ENCODE measurements around the gene ITGAD. TPM values are rescaled to one million over a fixed set of nuclear protein-coding genes. Genes with fewer than 3 reads are reported as not detected.

ITGAD gene
- total and polyA plus RNA-seq, 2 donors (not counting 3 experiments of a cell fraction or from before 2014, with no cell fraction given), result not detected

DNA sequence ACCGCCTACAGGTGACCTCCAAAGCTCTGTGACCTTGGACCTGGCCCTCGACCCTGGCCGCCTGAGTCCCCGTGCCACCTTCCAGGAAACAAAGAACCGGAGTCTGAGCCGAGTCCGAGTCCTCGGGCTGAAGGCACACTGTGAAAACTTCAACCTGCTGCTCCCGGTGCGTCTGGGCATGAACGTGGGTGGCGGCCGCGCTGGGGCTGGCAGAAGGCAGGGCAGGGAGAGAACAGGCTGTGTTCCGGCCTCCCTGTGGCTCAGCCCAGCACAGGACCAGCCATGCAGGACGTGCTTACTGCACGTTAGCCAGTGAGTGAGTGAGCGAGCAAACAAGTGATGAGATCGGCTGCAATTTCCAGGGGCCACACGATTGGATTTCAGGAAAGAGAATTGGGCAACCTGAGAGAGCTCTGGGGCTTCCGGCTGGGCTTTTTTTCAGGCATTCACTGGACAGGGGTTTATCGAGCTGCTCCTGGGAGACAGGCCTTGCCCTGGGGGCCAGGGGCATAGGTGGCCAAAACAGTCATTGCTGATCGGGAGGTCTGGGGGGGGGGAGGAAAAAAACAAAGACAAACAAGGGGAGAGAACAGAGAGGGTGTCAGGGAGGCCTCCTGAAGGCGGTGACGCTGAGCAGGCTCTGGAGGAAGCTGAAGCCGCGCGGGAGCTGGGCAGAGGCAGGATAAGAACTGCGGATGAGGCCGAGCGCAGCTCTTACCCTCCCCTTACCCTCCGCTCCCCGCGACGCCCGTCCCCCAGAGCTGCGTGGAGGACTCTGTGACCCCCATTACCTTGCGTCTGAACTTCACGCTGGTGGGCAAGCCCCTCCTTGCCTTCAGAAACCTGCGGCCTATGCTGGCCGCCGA, 21.3 kb upstream of the ITGAD start:
- TF ChIP-seq EZH2 (IDR thresholded peaks at IDR 0.05; ENCODE audit: borderline replicate concordance, low read depth, low read length, severe bottlenecking) (no peak), MYC (IDR thresholded peaks at IDR 0.05; ENCODE audit: low read depth, low read length) (no peak), JUN (IDR thresholded peaks at IDR 0.05; ENCODE audit: borderline replicate concordance, insufficient read depth, insufficient read length, low read depth) (no peak), GATA2 (IDR thresholded peaks at IDR 0.05; ENCODE audit: insufficient read depth, insufficient read length, low read depth, low read length) (no peak), POLR2AphosphoS5 (IDR thresholded peaks at IDR 0.05; ENCODE audit: insufficient read depth, low read depth, low read length) (no peak), POLR2A (IDR thresholded peaks at IDR 0.05; ENCODE audit: low read depth, low read length) (no peak), FOS (IDR thresholded peaks at IDR 0.05; ENCODE audit: borderline replicate concordance, insufficient read depth, low read length) (no peak)
- TF ChIP-seq, protein P1, sequence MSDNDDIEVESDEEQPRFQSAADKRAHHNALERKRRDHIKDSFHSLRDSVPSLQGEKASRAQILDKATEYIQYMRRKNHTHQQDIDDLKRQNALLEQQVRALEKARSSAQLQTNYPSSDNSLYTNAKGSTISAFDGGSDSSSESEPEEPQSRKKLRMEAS (IDR thresholded peaks at IDR 0.05; ENCODE audit: insufficient read depth, insufficient read length), result no peak
- TF ChIP-seq, protein P2, sequence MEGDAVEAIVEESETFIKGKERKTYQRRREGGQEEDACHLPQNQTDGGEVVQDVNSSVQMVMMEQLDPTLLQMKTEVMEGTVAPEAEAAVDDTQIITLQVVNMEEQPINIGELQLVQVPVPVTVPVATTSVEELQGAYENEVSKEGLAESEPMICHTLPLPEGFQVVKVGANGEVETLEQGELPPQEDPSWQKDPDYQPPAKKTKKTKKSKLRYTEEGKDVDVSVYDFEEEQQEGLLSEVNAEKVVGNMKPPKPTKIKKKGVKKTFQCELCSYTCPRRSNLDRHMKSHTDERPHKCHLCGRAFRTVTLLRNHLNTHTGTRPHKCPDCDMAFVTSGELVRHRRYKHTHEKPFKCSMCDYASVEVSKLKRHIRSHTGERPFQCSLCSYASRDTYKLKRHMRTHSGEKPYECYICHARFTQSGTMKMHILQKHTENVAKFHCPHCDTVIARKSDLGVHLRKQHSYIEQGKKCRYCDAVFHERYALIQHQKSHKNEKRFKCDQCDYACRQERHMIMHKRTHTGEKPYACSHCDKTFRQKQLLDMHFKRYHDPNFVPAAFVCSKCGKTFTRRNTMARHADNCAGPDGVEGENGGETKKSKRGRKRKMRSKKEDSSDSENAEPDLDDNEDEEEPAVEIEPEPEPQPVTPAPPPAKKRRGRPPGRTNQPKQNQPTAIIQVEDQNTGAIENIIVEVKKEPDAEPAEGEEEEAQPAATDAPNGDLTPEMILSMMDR (IDR thresholded peaks at IDR 0.05; ENCODE audit: extremely low read depth in 1 of 2, insufficient read depth in 1 of 2, low read depth in 1 of 2, low read length in 2 of 2), result no peak
- Histone ChIP-seq H3K4me1 (ENCODE audit: control insufficient read depth, extremely low read depth, insufficient read depth, low read length) (no peaks in the 10 kb centered on the region), H3K9ac (replicated peaks; ENCODE audit: extremely low read depth, insufficient read depth, low read length) (no peak overlapping the region), H4K20me1 (replicated peaks; ENCODE audit: control insufficient read depth, extremely low read depth, insufficient read depth, low read length) (no peaks in the 10 kb centered on the region), H3K79me2 (ENCODE audit: control insufficient read depth, insufficient read depth, low read length) (no peaks in the 10 kb centered on the region), H3K27ac (ENCODE audit: insufficient read depth, low read depth, low read length) (no peak overlapping the region), H3K9me1 (replicated peaks; ENCODE audit: control insufficient read depth, extremely low read depth, insufficient read depth, low read length) (no peaks in the 10 kb centered on the region), H3K27me3 (ENCODE audit: control insufficient read depth in 2 of 2, insufficient read depth in 2 of 2, low read length in 2 of 2) (no peaks in the 10 kb centered on the region), H3K4me2 (ENCODE audit: insufficient read depth, low read length) (no peak overlapping the region), H2AFZ (ENCODE audit: low read depth, low read length) (no peak overlapping the region), H3K9me3 (replicated peaks; ENCODE audit: control insufficient read depth, insufficient read depth, low read length) (no peaks in the 10 kb centered on the region), H3K36me3 (ENCODE audit: control insufficient read depth in 2 of 2, extremely low read depth in 1 of 2, insufficient read depth in 2 of 2, low read length in 2 of 2) (no peaks in the 10 kb centered on the region), H3K4me3 (replicated peaks in 1 of 3; ENCODE audit: insufficient read depth in 1 of 3, low read depth in 1 of 3, low read length in 3 of 3) (no peak overlapping the region)
- no TSS peak for BruUV-seq (replicated peaks)
- intact Hi-C loops (cut with micrococcal nuclease), result no loop called here
- POLR2A ChIA-PET, result no interaction called here
- FAIRE-seq (no peak), DNase-seq (ENCODE audit: low read depth, low spot score) (no peak)
- CTCF ChIA-PET, result interaction anchor here (1.4 to 1.8 kb wide), 2 partner anchors 11 to 12 kb away, joined by 4 read pairs; no protein-coding TSS in a partner anchor
- dilution Hi-C loops (cut with MboI; ENCODE audit: extremely low pct_ligation_motif_present, low sequenced_read_pairs), result no loop called here

Data from endothelial cell of umbilical vein (primary cell).